ENCODE measurements around the gene ASB6. TPM values are rescaled to one million over a fixed set of nuclear protein-coding genes. Genes with fewer than 3 reads are reported as not detected.

Gene ASB6
- total RNA-seq, 1 donor from 2014 or later = 6.1 TPM

GRCh38 chr9:129685220-129685932, 43.4 kb upstream of the ASB6 start:
- H3K36me3 ChIP-seq (ENCODE audit: control insufficient read depth, insufficient read depth, low read length) = no peaks in the 10 kb centered on the region
- TF ChIP-seq CTCF (IDR thresholded peaks at IDR 0.05; ENCODE audit: insufficient read depth, low read length, severe bottlenecking) = no peak
- no peak overlapping the region for H3K4me3 ChIP-seq (ENCODE audit: low read depth, low read length)
- H3K27me3 ChIP-seq (ENCODE audit: control insufficient read depth, insufficient read depth, low read length) = peaks cover 6% of the 10 kb centered on the region
- FAIRE-seq = peak; percentile 62
- peak; percentile 94 for DNase-seq (ENCODE audit: low read depth)

GRCh38 chr9:129682381-129682780, 40.4 kb upstream of the ASB6 start:
- TF ChIP-seq CTCF (IDR thresholded peaks at IDR 0.05; ENCODE audit: insufficient read depth, low read length, severe bottlenecking) = no peak
- FAIRE-seq (no peak), DNase-seq (ENCODE audit: low read depth) (no peak)
- H3K36me3 ChIP-seq (ENCODE audit: control insufficient read depth, insufficient read depth, low read length) = no peaks in the 10 kb centered on the region
- H3K27me3 ChIP-seq (ENCODE audit: control insufficient read depth, insufficient read depth, low read length) = peaks cover 12% of the 10 kb centered on the region
- H3K4me3 ChIP-seq (ENCODE audit: low read depth, low read length) = no peak overlapping the region

GRCh38 chr9:129681924-129682323, 40.0 kb upstream of the ASB6 start:
- FAIRE-seq (no peak), DNase-seq (ENCODE audit: low read depth) (no peak)
- Histone ChIP-seq H3K36me3 (ENCODE audit: control insufficient read depth, insufficient read depth, low read length) (no peaks in the 10 kb centered on the region), H3K4me3 (ENCODE audit: low read depth, low read length) (no peak overlapping the region), H3K27me3 (ENCODE audit: control insufficient read depth, insufficient read depth, low read length) (peaks cover 16% of the 10 kb centered on the region)
- no peak for TF ChIP-seq CTCF (IDR thresholded peaks at IDR 0.05; ENCODE audit: insufficient read depth, low read length, severe bottlenecking)

- FAIRE-seq (no peak), DNase-seq (ENCODE audit: low read depth) (no peak)
- no peak for TF ChIP-seq CTCF (IDR thresholded peaks at IDR 0.05; ENCODE audit: insufficient read depth, low read length, severe bottlenecking)
- Histone ChIP-seq H3K4me3 (ENCODE audit: low read depth, low read length) (no peak overlapping the region), H3K27me3 (ENCODE audit: control insufficient read depth, insufficient read depth, low read length) (peaks cover 33% of the 10 kb centered on the region), H3K36me3 (ENCODE audit: control insufficient read depth, insufficient read depth, low read length) (no peaks in the 10 kb centered on the region)
Observed at GRCh38 chr9:129679537-129679936, 37.6 kb upstream of the ASB6 start.

- FAIRE-seq = no peak
- no peak overlapping the region for H3K4me3 ChIP-seq (ENCODE audit: low read depth, low read length)
- TF ChIP-seq CTCF (IDR thresholded peaks at IDR 0.05; ENCODE audit: insufficient read depth, low read length, severe bottlenecking) = no peak
- H3K36me3 ChIP-seq (ENCODE audit: control insufficient read depth, insufficient read depth, low read length) = no peaks in the 10 kb centered on the region
- H3K27me3 ChIP-seq (ENCODE audit: control insufficient read depth, insufficient read depth, low read length) = peaks cover 36% of the 10 kb centered on the region
- DNase-seq (ENCODE audit: low read depth) = no peak
Observed at GRCh38 chr9:129678844-129679243, 36.9 kb upstream of the ASB6 start.

GRCh38 chr9:129677456-129677855, 35.5 kb upstream of the ASB6 start:
- no peak for TF ChIP-seq CTCF (IDR thresholded peaks at IDR 0.05; ENCODE audit: insufficient read depth, low read length, severe bottlenecking)
- FAIRE-seq = no peak
- H3K27me3 ChIP-seq (ENCODE audit: control insufficient read depth, insufficient read depth, low read length) = peaks cover 40% of the 10 kb centered on the region
- H3K4me3 ChIP-seq (ENCODE audit: low read depth, low read length) = no peak overlapping the region
- DNase-seq (ENCODE audit: low read depth) = no peak
- no peaks in the 10 kb centered on the region for H3K36me3 ChIP-seq (ENCODE audit: control insufficient read depth, insufficient read depth, low read length)

Data from bronchial epithelial cell (primary cell).